GM12865 (cell line): ENCODE measurements around the gene BRD3.

ENCODE experiments used
- DNase-seq: peaks from one replicate; pipeline ENCODE4 v3.0.0; 2010; ENCODE audit warnings: low read depth
- H3K4me3 ChIP-seq: 2 replicates; pipeline ENCODE4 v1.5.1; 2011; ENCODE audit warnings: mild to moderate bottlenecking, low read depth, low read length, control low read depth
- CTCF ChIP-seq: IDR thresholded peaks from 2 replicates; pipeline ENCODE4 v1.5.1; 2011; ENCODE audit warnings: low read length, control low read depth, low read depth, inconsistent platforms; ENCODE audit not compliant: insufficient read depth; ENCODE audit errors: missing control alignments

BRD3 gene

GRCh38 chr9:134007571-134007970, 60.3 kb downstream of the BRD3 start:
- no peak overlapping the region for H3K4me3 ChIP-seq
- no peak for TF ChIP-seq CTCF
- no peak for DNase-seq

- no peak for DNase-seq
- TF ChIP-seq CTCF, result no peak
- H3K4me3 ChIP-seq, result no peak overlapping the region
Measured at GRCh38 chr9:134007150-134007549, 60.7 kb downstream of the BRD3 start.

GRCh38 chr9:134005381-134005780, 62.4 kb downstream of the BRD3 start:
- no peak for TF ChIP-seq CTCF
- DNase-seq, result no peak
- H3K4me3 ChIP-seq, result no peak overlapping the region

GRCh38 chr9:134004881-134005280, 62.9 kb downstream of the BRD3 start:
- no peak for TF ChIP-seq CTCF
- H3K4me3 ChIP-seq, result no peak overlapping the region
- no peak for DNase-seq

- no peak overlapping the region for H3K4me3 ChIP-seq
- DNase-seq, result no peak
- TF ChIP-seq CTCF, result no peak
Measured at GRCh38 chr9:134004131-134004873, 63.5 kb downstream of the BRD3 start.

GRCh38 chr9:134003237-134003636, 64.6 kb downstream of the BRD3 start:
- TF ChIP-seq CTCF, result no peak
- DNase-seq, result no peak
- H3K4me3 ChIP-seq, result no peak overlapping the region

GRCh38 chr9:134002796-134003195, 65.0 kb downstream of the BRD3 start:
- TF ChIP-seq CTCF, result no peak
- no peak for DNase-seq
- H3K4me3 ChIP-seq, result no peak overlapping the region
